Measurements from ENCODE around the gene BCR.

BCR gene

DNA sequence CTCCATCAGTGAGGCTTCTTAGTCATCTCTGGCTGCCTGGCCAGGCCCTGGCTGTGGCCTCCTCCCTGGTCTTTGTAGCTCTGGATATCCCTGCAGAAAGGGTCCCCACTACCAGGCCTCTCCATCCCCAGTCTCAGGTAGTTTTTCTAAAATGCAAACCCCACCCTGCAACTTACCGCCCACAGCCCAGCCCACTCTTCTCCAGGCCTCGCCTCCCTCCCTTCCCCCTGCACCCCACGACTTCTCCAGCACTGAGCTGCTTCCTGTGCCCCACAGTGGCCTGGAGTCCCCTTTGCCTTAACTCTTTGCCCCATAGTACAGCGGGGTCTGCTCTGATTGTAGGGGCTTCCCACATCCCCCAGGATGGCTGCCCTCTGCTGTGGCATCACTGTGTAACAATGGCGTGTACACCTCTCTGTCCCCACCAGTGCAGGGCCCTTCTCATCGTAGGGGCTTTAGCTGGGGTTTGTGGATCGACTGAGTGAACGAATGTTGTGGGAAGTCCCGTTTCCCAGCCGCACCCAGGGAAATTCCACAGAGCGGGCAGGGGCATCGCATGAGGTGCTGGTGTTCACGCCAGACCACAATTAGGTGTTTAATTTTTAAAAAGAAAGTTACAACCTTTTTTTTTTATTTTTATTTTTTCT lies 111.6 kb downstream of the BCR start:
- TF ChIP-seq, protein P1, sequence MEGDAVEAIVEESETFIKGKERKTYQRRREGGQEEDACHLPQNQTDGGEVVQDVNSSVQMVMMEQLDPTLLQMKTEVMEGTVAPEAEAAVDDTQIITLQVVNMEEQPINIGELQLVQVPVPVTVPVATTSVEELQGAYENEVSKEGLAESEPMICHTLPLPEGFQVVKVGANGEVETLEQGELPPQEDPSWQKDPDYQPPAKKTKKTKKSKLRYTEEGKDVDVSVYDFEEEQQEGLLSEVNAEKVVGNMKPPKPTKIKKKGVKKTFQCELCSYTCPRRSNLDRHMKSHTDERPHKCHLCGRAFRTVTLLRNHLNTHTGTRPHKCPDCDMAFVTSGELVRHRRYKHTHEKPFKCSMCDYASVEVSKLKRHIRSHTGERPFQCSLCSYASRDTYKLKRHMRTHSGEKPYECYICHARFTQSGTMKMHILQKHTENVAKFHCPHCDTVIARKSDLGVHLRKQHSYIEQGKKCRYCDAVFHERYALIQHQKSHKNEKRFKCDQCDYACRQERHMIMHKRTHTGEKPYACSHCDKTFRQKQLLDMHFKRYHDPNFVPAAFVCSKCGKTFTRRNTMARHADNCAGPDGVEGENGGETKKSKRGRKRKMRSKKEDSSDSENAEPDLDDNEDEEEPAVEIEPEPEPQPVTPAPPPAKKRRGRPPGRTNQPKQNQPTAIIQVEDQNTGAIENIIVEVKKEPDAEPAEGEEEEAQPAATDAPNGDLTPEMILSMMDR (IDR thresholded peaks at IDR 0.05; ENCODE audit: low read depth, low read length), result no peak
- no peak overlapping the region for H3K4me3 ChIP-seq (ENCODE audit: low read depth, low read length)
- no peak for DNase-seq (ENCODE audit: low read depth, low spot score)
- in situ Hi-C loops (cut with HindIII; ENCODE audit: low sequenced_read_pairs), result no loop called here

GRCh38 chr22:23292453-23293350 lies 112.4 kb downstream of the BCR start:
- no peak overlapping the region for H3K4me3 ChIP-seq (ENCODE audit: low read depth, low read length)
- TF ChIP-seq, protein P1 (IDR thresholded peaks at IDR 0.05; ENCODE audit: low read depth, low read length), result no peak
- no peak for DNase-seq (ENCODE audit: low read depth, low spot score)
- in situ Hi-C loops (cut with HindIII; ENCODE audit: low sequenced_read_pairs), result no loop called here

DNA sequence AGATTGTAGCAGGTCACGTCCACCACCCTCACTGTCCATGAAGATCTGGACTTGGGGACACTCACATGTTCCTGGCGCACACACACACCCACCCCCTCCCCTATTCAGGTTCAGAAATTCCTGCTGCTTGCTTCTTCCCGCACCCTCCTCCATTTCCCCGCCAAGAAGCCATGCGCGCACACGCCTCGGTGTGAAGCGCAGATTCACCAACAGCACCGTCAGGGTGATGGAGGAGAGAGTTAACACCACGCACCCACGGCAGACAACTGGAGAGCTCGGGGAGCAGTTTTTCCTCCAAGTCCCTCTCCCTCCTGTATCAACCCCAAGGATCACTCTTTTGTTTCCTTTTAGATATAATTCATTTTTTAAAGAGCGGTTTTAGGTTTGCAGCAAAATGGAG lies 113.4 kb downstream of the BCR start:
- TF ChIP-seq, protein P1 (IDR thresholded peaks at IDR 0.05; ENCODE audit: low read depth, low read length), result no peak
- in situ Hi-C loops (cut with HindIII; ENCODE audit: low sequenced_read_pairs), result no loop called here
- DNase-seq (ENCODE audit: low read depth, low spot score), result no peak
- no peak overlapping the region for H3K4me3 ChIP-seq (ENCODE audit: low read depth, low read length)

- in situ Hi-C loops (cut with HindIII; ENCODE audit: low sequenced_read_pairs), result no loop called here
- no peak for DNase-seq (ENCODE audit: low read depth, low spot score)
- TF ChIP-seq, protein P1 (IDR thresholded peaks at IDR 0.05; ENCODE audit: low read depth, low read length), result no peak
- H3K4me3 ChIP-seq (ENCODE audit: low read depth, low read length), result no peak overlapping the region
Observed at GRCh38 chr22:23294221-23294620, 113.9 kb downstream of the BCR start.

DNA sequence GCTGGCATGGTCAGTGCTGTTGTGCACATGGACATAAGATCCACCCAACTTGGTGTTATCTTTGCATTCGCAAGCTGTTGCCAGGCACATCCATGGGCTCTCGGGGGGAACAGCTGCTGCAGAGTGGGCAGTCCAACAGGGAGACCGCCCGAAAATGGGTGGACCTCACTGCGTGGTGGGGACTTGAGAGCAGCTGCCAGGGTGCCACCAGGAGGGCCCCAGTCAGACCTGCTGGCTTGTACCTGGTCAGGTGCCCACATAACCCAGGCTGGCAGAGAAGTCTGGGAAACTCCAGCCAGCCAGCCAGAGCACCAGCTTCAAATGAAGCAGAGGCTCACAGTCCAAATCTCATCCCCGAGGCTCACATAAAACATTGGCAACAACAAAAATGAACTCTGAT lies 120.2 kb downstream of the BCR start:
- in situ Hi-C loops (cut with HindIII; ENCODE audit: low sequenced_read_pairs), result no loop called here
- H3K4me3 ChIP-seq (ENCODE audit: low read depth, low read length), result no peak overlapping the region

GRCh38 chr22:23301591-23301990 lies 121.3 kb downstream of the BCR start:
- in situ Hi-C loops (cut with HindIII; ENCODE audit: low sequenced_read_pairs), result no loop called here
- no peak overlapping the region for H3K4me3 ChIP-seq (ENCODE audit: low read depth, low read length)
- DNase-seq (ENCODE audit: low read depth, low spot score), result no peak
- TF ChIP-seq, protein P1 (IDR thresholded peaks at IDR 0.05; ENCODE audit: low read depth, low read length), result no peak

More for the DNA sequence above, 120.2 kb downstream of the BCR start:
- no peak for DNase-seq (ENCODE audit: low read depth, low spot score)
- TF ChIP-seq, protein P1 (IDR thresholded peaks at IDR 0.05; ENCODE audit: low read depth, low read length), result no peak
